IMR-90 (cell line): ENCODE measurements around the gene LACC1. TPM values are rescaled to one million over a fixed set of nuclear protein-coding genes. Genes with fewer than 3 reads are reported as not detected.

ENCODE experiments used
- ATAC-seq: fragments of 200-7000 bp; cut with Tn5 transposase; 2 replicates; pipeline ENCODE4 v1.9.1; 2020; ENCODE audit warnings: low read depth, mild to moderate bottlenecking, moderate library complexity
- BruUV-seq: library from RNA; stranded (reverse); fragments of 400-500 nt; replicated peaks from 2 replicates; lab custom pipeline; 2021; lab: Mats Ljungman, UMichigan
- CTCF ChIA-PET: fragments of 300-600 bp; formaldehyde crosslinking; extraction: SDS; loops from one replicate; lab custom pipeline; 2021; ENCODE audit warnings: antibody characterized with exemption; lab: Yijun Ruan, JAX
- POLR2A ChIA-PET: fragments of 300-600 bp; sonication (Branson Sonifier 250); formaldehyde crosslinking; loops from one replicate; lab custom pipeline; 2022; ENCODE audit warnings: antibody characterized with exemption; ENCODE audit not compliant: unreplicated experiment; lab: Charles Lee
- DNase-seq: peaks from one replicate; pipeline ENCODE4 v3.0.0; 2013
- H2AFZ ChIP-seq: replicated peaks from 2 replicates; pipeline ENCODE3; 2013; ENCODE audit warnings: low read length, mild to moderate bottlenecking; ENCODE audit not compliant: poor library complexity
- H2AK5ac ChIP-seq: 2 replicates; pipeline ENCODE4 v1.6.1; 2013; ENCODE audit warnings: low read depth, low read length, inconsistent platforms
- H2AK9ac ChIP-seq: replicated peaks from 2 replicates; pipeline ENCODE3; 2013; ENCODE audit warnings: mild to moderate bottlenecking, low read depth, low read length, moderate library complexity; ENCODE audit not compliant: poor library complexity
- H2BK120ac ChIP-seq: 2 replicates; pipeline ENCODE4 v1.6.1; 2013; ENCODE audit warnings: low read depth, low read length, inconsistent platforms
- H2BK15ac ChIP-seq: 3 replicates; pipeline ENCODE4 v1.6.1; 2013; ENCODE audit warnings: low read depth, low read length, inconsistent platforms
- H2BK20ac ChIP-seq: 2 replicates; pipeline ENCODE4 v1.6.1; 2013; ENCODE audit warnings: low read depth, mild to moderate bottlenecking, inconsistent platforms, low read length, moderate library complexity
- H2BK5ac ChIP-seq: 2 replicates; pipeline ENCODE4 v1.6.1; 2013; ENCODE audit warnings: mild to moderate bottlenecking, low read depth, low read length, inconsistent platforms; ENCODE audit not compliant: poor library complexity, severe bottlenecking
- H3K14ac ChIP-seq: replicated peaks from 2 replicates; pipeline ENCODE4 v1.6.1; 2013; ENCODE audit warnings: low read depth, low read length, inconsistent platforms
- H3K18ac ChIP-seq: 2 replicates; pipeline ENCODE4 v1.6.1; 2013; ENCODE audit warnings: low read depth, low read length, control low read depth
- H3K23ac ChIP-seq: 2 replicates; pipeline ENCODE4 v1.6.1; 2013; ENCODE audit warnings: low read depth, low read length, inconsistent platforms
- H3K27ac ChIP-seq: 2 replicates; pipeline ENCODE4 v1.5.1; 2013; ENCODE audit warnings: mild to moderate bottlenecking, control low read depth, low read length; ENCODE audit not compliant: insufficient read depth
- H3K27me3 ChIP-seq: 2 replicates; pipeline ENCODE4 v1.6.1; 2013; ENCODE audit warnings: low read length; ENCODE audit not compliant: control insufficient read depth, insufficient read depth
- H3K36me3 ChIP-seq: 2 replicates; pipeline ENCODE4 v1.6.1; 2013; ENCODE audit warnings: low read length, mixed read lengths; ENCODE audit not compliant: control insufficient read depth, insufficient read depth
- H3K4ac ChIP-seq: 2 replicates; pipeline ENCODE4 v1.6.1; 2013; ENCODE audit warnings: low read depth, low read length, inconsistent platforms
- H3K4me1 ChIP-seq: 2 replicates; pipeline ENCODE4 v1.6.1; 2013; ENCODE audit warnings: low read length, mixed read lengths; ENCODE audit not compliant: control insufficient read depth, insufficient read depth
- H3K4me2 ChIP-seq: 2 replicates; pipeline ENCODE4 v1.6.1; 2013; ENCODE audit warnings: low read depth, mild to moderate bottlenecking, control low read depth, low read length, moderate library complexity
- H3K4me3 ChIP-seq: 2 replicates; pipeline ENCODE4 v1.5.1; 2013; ENCODE audit warnings: low read depth, mild to moderate bottlenecking, control low read depth, low read length, moderate library complexity; ENCODE audit not compliant: insufficient read depth
- H3K56ac ChIP-seq: 2 replicates; pipeline ENCODE4 v1.6.1; 2013; ENCODE audit warnings: low read length, inconsistent platforms; ENCODE audit not compliant: insufficient read depth; ENCODE audit errors: extremely low read depth
- H3K79me1 ChIP-seq, 2 experiments: 2 replicates each; pipeline ENCODE4 v1.6.1; 2013; ENCODE audit warnings: low read length in 2 of 2, inconsistent platforms in 1 of 2, low read depth in 1 of 2
- H3K9ac ChIP-seq: 2 replicates; pipeline ENCODE4 v1.6.1; 2013; ENCODE audit warnings: low read depth, low read length, control low read depth
- H3K9me1 ChIP-seq: 2 replicates; pipeline ENCODE4 v1.6.1; 2013; ENCODE audit warnings: low read length, inconsistent platforms; ENCODE audit not compliant: insufficient read depth
- H3K9me3 ChIP-seq: 2 replicates; pipeline ENCODE4 v1.6.1; 2013; ENCODE audit warnings: low read length; ENCODE audit not compliant: control insufficient read depth, insufficient read depth
- H4K20me1 ChIP-seq: 2 replicates; pipeline ENCODE4 v1.6.1; 2013; ENCODE audit warnings: low read length, inconsistent platforms; ENCODE audit not compliant: insufficient read depth
- H4K5ac ChIP-seq: 2 replicates; pipeline ENCODE4 v1.6.1; 2013; ENCODE audit warnings: mild to moderate bottlenecking, low read depth, low read length, control low read depth
- H4K8ac ChIP-seq, 2 experiments: 2 replicates each; pipeline ENCODE4 v1.6.1; 2013; ENCODE audit warnings: low read depth in 2 of 2, low read length in 2 of 2, control low read depth in 1 of 2, inconsistent platforms in 1 of 2
- H4K91ac ChIP-seq: 2 replicates; pipeline ENCODE4 v1.6.1; 2013; ENCODE audit warnings: low read depth, low read length, inconsistent platforms; ENCODE audit not compliant: insufficient read depth
- BHLHE40 ChIP-seq: fragments of 150-350 bp; IDR thresholded peaks from 2 replicates; pipeline ENCODE4 v1.6.1; 2016; ENCODE audit warnings: mild to moderate bottlenecking, low read depth, low read length
- CEBPB ChIP-seq: IDR thresholded peaks from 2 replicates; pipeline ENCODE4 v1.6.1; 2012; ENCODE audit warnings: low read depth, low read length, improper control_type of control experiment
- CHD1 ChIP-seq: IDR thresholded peaks from 2 replicates; pipeline ENCODE4 v1.6.1; 2012; ENCODE audit warnings: low read depth, low read length, improper control_type of control experiment
- CTCF ChIP-seq: conservative IDR thresholded peaks from 2 replicates; pipeline ENCODE4 v1.5.1; 2012; ENCODE audit warnings: mild to moderate bottlenecking, low read depth, low read length, improper control_type of control experiment
- ELK1 ChIP-seq: fragments of 150-350 bp; IDR thresholded peaks from 2 replicates; pipeline ENCODE4 v1.6.1; 2016; ENCODE audit warnings: low read depth, mild to moderate bottlenecking, low read length, moderate library complexity, borderline replicate concordance
- FOS ChIP-seq: fragments of 150-350 bp; IDR thresholded peaks from 2 replicates; pipeline ENCODE4 v1.6.1; 2016; ENCODE audit warnings: low read depth, low read length
- MAFK ChIP-seq: IDR thresholded peaks from 2 replicates; pipeline ENCODE4 v1.6.1; 2012; ENCODE audit warnings: low read depth, low read length, improper control_type of control experiment
- MXI1 ChIP-seq: IDR thresholded peaks from 2 replicates; pipeline ENCODE4 v1.6.1; 2012; ENCODE audit warnings: low read depth, mild to moderate bottlenecking, low read length, moderate library complexity, borderline replicate concordance
- NFE2L2 ChIP-seq: fragments of 150-350 bp; IDR thresholded peaks from 2 replicates; pipeline ENCODE4 v1.6.1; 2016; ENCODE audit warnings: low read depth, mild to moderate bottlenecking, low read length
- RAD21 ChIP-seq: IDR thresholded peaks from 2 replicates; pipeline ENCODE4 v1.6.1; 2012; ENCODE audit warnings: low read length, improper control_type of control experiment
- RCOR1 ChIP-seq: IDR thresholded peaks from 2 replicates; pipeline ENCODE4 v1.6.1; 2012; ENCODE audit warnings: mild to moderate bottlenecking, low read length, improper control_type of control experiment; ENCODE audit not compliant: insufficient replicate concordance
- SMC3 ChIP-seq: fragments of 150-350 bp; IDR thresholded peaks from 2 replicates; pipeline ENCODE4 v1.6.1; 2016; ENCODE audit warnings: low read depth, mild to moderate bottlenecking, antibody characterized with exemption, low read length, moderate library complexity
- WGBS, 2 experiments: methylation state at CpG; one replicate each; pipeline versions ENCODE4 v1.1.5 to v1.1.7; 2013; ENCODE audit warnings: missing lambda C conversion rate in 2 of 2; ENCODE audit not compliant: insufficient read length in 1 of 2; ENCODE audit errors: extremely low coverage in 2 of 2; 5-methylcytosine and 5-hydroxymethylcytosine counted together
- dilution Hi-C: fragments of 300-500 bp; cut with HindIII; formaldehyde crosslinking; loops from one replicate; pipeline ENCODE4 v1.14.3; 2018; ENCODE audit warnings: low sequenced_read_pairs; ENCODE audit not compliant: unreplicated experiment
- in situ Hi-C: fragments of 300-500 bp; cut with MboI; formaldehyde crosslinking; loops from 3 replicates; pipeline ENCODE4 v1.14.3; 2019; ENCODE audit warnings: low sequenced_read_pairs, inconsistent platforms, mixed read lengths
- intact Hi-C: fragments of 100-400 bp; cut with micrococcal nuclease; formaldehyde crosslinking; loops from 2 replicates; pipeline ENCODE4 v1.10.0; 2022
- polyA plus RNA-seq, 3 experiments: library from polyadenylated mRNA; depleted of rRNA; stranded (reverse); fragments of >200 nt; gene quantifications; 2 replicates each; pipeline ENCODE4 v1.2.3, GENCODE V29; 2012; ENCODE audit warnings: low replicate concordance in 1 of 3
- total RNA-seq: library from RNA; depleted of rRNA; stranded (reverse); fragments of >200 nt; gene quantifications from 2 replicates; pipeline ENCODE4 v1.2.3, GENCODE V29; 2012
- TF ChIP-seq, protein P1 (sequence below): fragments of 150-350 bp; IDR thresholded peaks from 2 replicates; pipeline ENCODE4 v1.6.1; 2017; ENCODE audit warnings: mild to moderate bottlenecking, antibody characterized with exemption, low read length, low read depth

LACC1 gene
- total and polyA plus RNA-seq, 2 of the 4 experiments (the other 2 are of a cell fraction): 3.2 to 4.7 TPM

GRCh38 chr13:43865892-43866291, 13.8 kb upstream of the LACC1 start:
- BruUV-seq: no TSS peak
- ChIA-PET CTCF (no interaction called here), POLR2A (no interaction called here)
- in situ Hi-C loops: no loop called here
- peak overlapping the region; percentile 42; the same call in 1 of the 2 replicates for H2BK120ac ChIP-seq
- no peak overlapping the region for H2BK15ac ChIP-seq
- H3K14ac ChIP-seq: peak overlapping the region; percentile 38; the same call in 1 of the 2 replicates
- H3K18ac ChIP-seq: peak overlapping the region; percentile 42
- no peak overlapping the region; the same call in 1 of the 2 replicates for H3K4me2 ChIP-seq
- no peaks in the 10 kb centered on the region; the same call in 1 of the 2 replicates for H3K9me3 ChIP-seq
- no CpG with 5 or more reads among the region's 4 CpGs for WGBS, 2 experiments
- DNase-seq (peak; percentile 87), ATAC-seq (peak; percentile 82)
- H2AFZ ChIP-seq: no peak overlapping the region
- H4K5ac ChIP-seq: peak overlapping the region; percentile 49; the same call in 1 of the 2 replicates
- no peaks in the 10 kb centered on the region; the same call in 1 of the 2 replicates for H3K4me1 ChIP-seq
- H3K27me3 ChIP-seq: no peaks in the 10 kb centered on the region
- H2AK9ac ChIP-seq: no peak overlapping the region
- peak overlapping the region; percentile 13 to 67; a peak in 3 of 4 replicates for H4K8ac ChIP-seq
- no peaks in the 10 kb centered on the region for H4K20me1 ChIP-seq
- no peak overlapping the region for H3K4me3 ChIP-seq
- no peak overlapping the region for H3K23ac ChIP-seq
- peak overlapping the region; percentile 39; the same call in 1 of the 2 replicates for H4K91ac ChIP-seq
- no peaks in the 10 kb centered on the region for H3K36me3 ChIP-seq
- no peak overlapping the region for H3K56ac ChIP-seq
- H3K79me1 ChIP-seq: no peaks in the 10 kb centered on the region
- no peak overlapping the region for H3K9ac ChIP-seq
- no peaks in the 10 kb centered on the region for H3K9me1 ChIP-seq
- TF ChIP-seq CEBPB (peak; percentile 82), BHLHE40 (no peak), RAD21 (no peak), CHD1 (no peak), MXI1 (no peak), RCOR1 (no peak), NFE2L2 (peak; percentile 98), CTCF (no peak), MAFK (peak; percentile 58), ELK1 (no peak), FOS (no peak), SMC3 (no peak)
- TF ChIP-seq, protein P1, sequence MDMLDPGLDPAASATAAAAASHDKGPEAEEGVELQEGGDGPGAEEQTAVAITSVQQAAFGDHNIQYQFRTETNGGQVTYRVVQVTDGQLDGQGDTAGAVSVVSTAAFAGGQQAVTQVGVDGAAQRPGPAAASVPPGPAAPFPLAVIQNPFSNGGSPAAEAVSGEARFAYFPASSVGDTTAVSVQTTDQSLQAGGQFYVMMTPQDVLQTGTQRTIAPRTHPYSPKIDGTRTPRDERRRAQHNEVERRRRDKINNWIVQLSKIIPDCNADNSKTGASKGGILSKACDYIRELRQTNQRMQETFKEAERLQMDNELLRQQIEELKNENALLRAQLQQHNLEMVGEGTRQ: no peak
- dilution Hi-C loops: no loop called here
- H3K27ac ChIP-seq: peak overlapping the region; percentile 73; the same call in 1 of the 2 replicates
- peak overlapping the region; percentile 81; the same call in 1 of the 2 replicates for H2BK20ac ChIP-seq
- peak overlapping the region; percentile 31; the same call in 1 of the 2 replicates for H3K4ac ChIP-seq
- H2AK5ac ChIP-seq: no peak overlapping the region
- H2BK5ac ChIP-seq: peak overlapping the region; percentile 85
- intact Hi-C loops: no loop called here
